HepG2 (cell line): Measurements from ENCODE around the gene ST6GAL2.

Experiments
- ARNT2 ChIP-seq: sonication (generic); formaldehyde crosslinking; IDR thresholded peaks from 2 replicates; pipeline ENCODE4 v1.8.0; 2022; ENCODE audit warnings: mild to moderate bottlenecking, low read depth, missing genetic modification reagents, moderate library complexity
- ELF1 ChIP-seq: sonication (generic); formaldehyde crosslinking; IDR thresholded peaks from 2 replicates; pipeline ENCODE4 v1.4.0; 2020; ENCODE audit warnings: missing genetic modification reagents
- ESRRA ChIP-seq: sonication (generic); formaldehyde crosslinking; IDR thresholded peaks from 2 replicates; pipeline ENCODE4 v1.5.1; 2020; ENCODE audit warnings: mild to moderate bottlenecking, low read depth, missing genetic modification reagents
- POLR2A ChIP-seq, 2 experiments: IDR thresholded peaks; 2 replicates each; pipeline ENCODE4 v1.6.1; 2011; ENCODE audit warnings: low read depth in 2 of 2, low read length in 2 of 2, mild to moderate bottlenecking in 1 of 2, moderate library complexity in 1 of 2; ENCODE audit not compliant: insufficient read depth in 1 of 2
- POLR2AphosphoS5 ChIP-seq: IDR thresholded peaks from 2 replicates; pipeline ENCODE4 v1.6.1; 2012; ENCODE audit warnings: low read depth, low read length
- SIN3A ChIP-seq: IDR thresholded peaks from 2 replicates; pipeline ENCODE4 v1.6.1; 2011; ENCODE audit warnings: low read depth, mild to moderate bottlenecking, control low read depth, low read length, borderline replicate concordance
- SUZ12 ChIP-seq: fragments of 150-350 bp; IDR thresholded peaks from 2 replicates; pipeline ENCODE4 v1.6.1; 2014; ENCODE audit warnings: low read depth, low read length
- TGIF2 ChIP-seq: IDR thresholded peaks from 2 replicates; pipeline ENCODE4 v1.6.1; 2016; ENCODE audit warnings: control low read depth, missing compliant biosample characterization
- ZFP36 ChIP-seq: fragments of 150-350 bp; IDR thresholded peaks from 2 replicates; pipeline ENCODE4 v1.6.1; 2018; ENCODE audit warnings: borderline replicate concordance, low read length, low read depth; ENCODE audit not compliant: partially characterized antibody
- ZNF33B ChIP-seq: sonication (generic); formaldehyde crosslinking; IDR thresholded peaks from 2 replicates; pipeline ENCODE4 v1.5.1; 2020; ENCODE audit warnings: mild to moderate bottlenecking, missing genetic modification reagents
- TF ChIP-seq, protein P1 (sequence below): sonication (generic); formaldehyde crosslinking; IDR thresholded peaks from 2 replicates; pipeline ENCODE4 v1.8.1; 2023; ENCODE audit warnings: mild to moderate bottlenecking, moderate library complexity, missing genetic modification reagents
- TF ChIP-seq, protein P2 (sequence below): sonication (generic); formaldehyde crosslinking; IDR thresholded peaks from 2 replicates; pipeline ENCODE4 v1.5.0; 2020; ENCODE audit warnings: mild to moderate bottlenecking, missing genetic modification reagents, moderate library complexity

DNA sequence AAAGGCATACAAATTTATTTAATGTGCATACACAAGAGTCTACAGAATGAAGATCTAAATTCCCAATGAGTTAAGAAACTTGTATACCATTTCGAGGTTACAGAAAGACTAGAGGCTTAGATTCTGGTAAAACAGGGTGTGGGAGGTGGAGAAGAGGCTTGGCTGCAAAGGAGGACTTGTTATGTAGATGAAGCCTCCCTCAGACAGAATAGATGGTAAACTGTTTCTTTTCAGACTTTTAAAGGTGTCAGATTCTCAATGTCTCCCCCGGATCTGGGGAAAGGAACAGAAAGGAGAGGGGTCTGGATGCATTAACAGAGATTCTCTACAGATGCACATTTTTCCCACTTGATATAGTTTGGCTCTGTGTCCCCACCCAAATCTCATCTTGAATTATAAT, 126.0 kb downstream of the ST6GAL2 start:
- TF ChIP-seq, protein P1, sequence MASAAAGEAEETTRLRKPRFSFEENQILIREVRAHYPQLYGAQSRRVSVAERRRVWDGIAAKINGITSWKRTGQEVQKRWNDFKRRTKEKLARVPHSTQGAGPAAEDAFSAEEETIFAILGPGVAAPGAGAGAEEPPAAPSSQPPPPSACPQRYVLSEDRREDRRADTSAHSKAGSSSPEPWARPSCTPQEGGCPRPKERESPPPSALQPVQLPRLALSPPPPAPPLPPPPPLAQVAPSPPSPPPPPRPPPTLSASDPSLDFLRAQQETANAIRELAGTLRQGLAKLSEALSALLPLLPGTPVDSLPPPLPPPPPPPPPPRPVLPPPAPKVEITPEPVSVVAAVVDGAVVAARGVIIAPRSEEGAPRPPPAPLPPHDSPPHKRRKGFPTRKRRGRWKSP (CRISPR knock-in tag), result no peak
- TF ChIP-seq POLR2AphosphoS5, result no peak
- TF ChIP-seq SIN3A, result no peak
- TF ChIP-seq SUZ12, result no peak
- no peak for TF ChIP-seq ZFP36
- TF ChIP-seq ELF1 (CRISPR knock-in tag), result no peak
- no peak for TF ChIP-seq ARNT2 (CRISPR knock-in tag)
- no peak for TF ChIP-seq ESRRA (CRISPR knock-in tag)
- TF ChIP-seq POLR2A (IDR thresholded peaks at IDR 0.05; ENCODE audit: insufficient read depth in 1 of 2, low read depth in 2 of 2, low read length in 2 of 2), result no peak
- TF ChIP-seq ZNF33B (CRISPR knock-in tag), result no peak
- no peak for TF ChIP-seq TGIF2 (CRISPR knock-in tag)
- TF ChIP-seq, protein P2, sequence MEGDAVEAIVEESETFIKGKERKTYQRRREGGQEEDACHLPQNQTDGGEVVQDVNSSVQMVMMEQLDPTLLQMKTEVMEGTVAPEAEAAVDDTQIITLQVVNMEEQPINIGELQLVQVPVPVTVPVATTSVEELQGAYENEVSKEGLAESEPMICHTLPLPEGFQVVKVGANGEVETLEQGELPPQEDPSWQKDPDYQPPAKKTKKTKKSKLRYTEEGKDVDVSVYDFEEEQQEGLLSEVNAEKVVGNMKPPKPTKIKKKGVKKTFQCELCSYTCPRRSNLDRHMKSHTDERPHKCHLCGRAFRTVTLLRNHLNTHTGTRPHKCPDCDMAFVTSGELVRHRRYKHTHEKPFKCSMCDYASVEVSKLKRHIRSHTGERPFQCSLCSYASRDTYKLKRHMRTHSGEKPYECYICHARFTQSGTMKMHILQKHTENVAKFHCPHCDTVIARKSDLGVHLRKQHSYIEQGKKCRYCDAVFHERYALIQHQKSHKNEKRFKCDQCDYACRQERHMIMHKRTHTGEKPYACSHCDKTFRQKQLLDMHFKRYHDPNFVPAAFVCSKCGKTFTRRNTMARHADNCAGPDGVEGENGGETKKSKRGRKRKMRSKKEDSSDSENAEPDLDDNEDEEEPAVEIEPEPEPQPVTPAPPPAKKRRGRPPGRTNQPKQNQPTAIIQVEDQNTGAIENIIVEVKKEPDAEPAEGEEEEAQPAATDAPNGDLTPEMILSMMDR (CRISPR knock-in tag), result no peak
